ENCODE results near the gene AKAIN1.

- TF ChIP-seq POLR2A (IDR thresholded peaks at IDR 0.05; ENCODE audit: low read length) (no peak), MAX (IDR thresholded peaks at IDR 0.05) (no peak), CBX8 (IDR thresholded peaks at IDR 0.05) (no peak), NR3C1 (IDR thresholded peaks at IDR 0.05) (no peak), SREBF2 (IDR thresholded peaks at IDR 0.05) (no peak)
- TF ChIP-seq, protein P1, sequence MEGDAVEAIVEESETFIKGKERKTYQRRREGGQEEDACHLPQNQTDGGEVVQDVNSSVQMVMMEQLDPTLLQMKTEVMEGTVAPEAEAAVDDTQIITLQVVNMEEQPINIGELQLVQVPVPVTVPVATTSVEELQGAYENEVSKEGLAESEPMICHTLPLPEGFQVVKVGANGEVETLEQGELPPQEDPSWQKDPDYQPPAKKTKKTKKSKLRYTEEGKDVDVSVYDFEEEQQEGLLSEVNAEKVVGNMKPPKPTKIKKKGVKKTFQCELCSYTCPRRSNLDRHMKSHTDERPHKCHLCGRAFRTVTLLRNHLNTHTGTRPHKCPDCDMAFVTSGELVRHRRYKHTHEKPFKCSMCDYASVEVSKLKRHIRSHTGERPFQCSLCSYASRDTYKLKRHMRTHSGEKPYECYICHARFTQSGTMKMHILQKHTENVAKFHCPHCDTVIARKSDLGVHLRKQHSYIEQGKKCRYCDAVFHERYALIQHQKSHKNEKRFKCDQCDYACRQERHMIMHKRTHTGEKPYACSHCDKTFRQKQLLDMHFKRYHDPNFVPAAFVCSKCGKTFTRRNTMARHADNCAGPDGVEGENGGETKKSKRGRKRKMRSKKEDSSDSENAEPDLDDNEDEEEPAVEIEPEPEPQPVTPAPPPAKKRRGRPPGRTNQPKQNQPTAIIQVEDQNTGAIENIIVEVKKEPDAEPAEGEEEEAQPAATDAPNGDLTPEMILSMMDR (IDR thresholded peaks at IDR 0.05) = no peak
Observed at GRCh38 chr18:5132987-5133386, 64.1 kb downstream of the AKAIN1 start.
